WTC11 (cell line): ENCODE data around the gene KHK. TPM values are rescaled to one million over a fixed set of nuclear protein-coding genes. Genes with fewer than 3 reads are reported as not detected.

Source experiments
- ATAC-seq: fragments of 200-7000 bp; cut with Tn5 transposase; 2 replicates; pipeline ENCODE4 v1.10.0; 2021; ENCODE audit warnings: mild to moderate bottlenecking, moderate library complexity
- CTCF ChIA-PET: fragments of 300-600 bp; sonication (Branson Sonifier 250); formaldehyde crosslinking; loops from one replicate; lab custom pipeline; 2021; ENCODE audit warnings: antibody characterized with exemption; lab: Charles Lee
- POLR2A ChIA-PET: fragments of 350-600 bp; sonication (Branson Sonifier 250); formaldehyde crosslinking; loops from one replicate; lab custom pipeline; 2021; ENCODE audit warnings: antibody characterized with exemption; lab: Charles Lee
- DNase-seq: peaks from one replicate; pipeline ENCODE4 v3.0.0; 2021; ENCODE audit warnings: low spot score
- H3K27ac Mint-ChIP-seq: 2 replicates; pipeline ENCODE4 v1.8.0; 2021; ENCODE audit warnings: mixed read lengths
- H3K27me3 Mint-ChIP-seq: 2 replicates; pipeline ENCODE4 v1.8.0; 2021; ENCODE audit warnings: low read depth, mild to moderate bottlenecking, moderate library complexity, mixed read lengths
- H3K36me3 Mint-ChIP-seq: 2 replicates; pipeline ENCODE4 v1.8.0; 2021; ENCODE audit warnings: mixed read lengths
- H3K4me1 Mint-ChIP-seq: 2 replicates; pipeline ENCODE4 v1.8.0; 2022; ENCODE audit warnings: mixed read lengths
- H3K4me3 Mint-ChIP-seq: 2 replicates; pipeline ENCODE4 v1.8.0; 2021; ENCODE audit warnings: mild to moderate bottlenecking, moderate library complexity, mixed read lengths
- H3K9me3 Mint-ChIP-seq: 2 replicates; pipeline ENCODE4 v1.8.0; 2021; ENCODE audit warnings: mixed read lengths
- ARID4B ChIP-seq: sonication (generic); formaldehyde crosslinking; IDR thresholded peaks from 2 replicates; pipeline ENCODE4 v1.8.0; 2023; ENCODE audit warnings: missing genetic modification reagents, mild to moderate bottlenecking, borderline replicate concordance
- CREB1 ChIP-seq: sonication (generic); formaldehyde crosslinking; IDR thresholded peaks from 2 replicates; pipeline ENCODE4 v1.8.0; 2023; ENCODE audit warnings: mild to moderate bottlenecking, missing genetic modification reagents
- E2F1 ChIP-seq: sonication (generic); formaldehyde crosslinking; IDR thresholded peaks from 2 replicates; pipeline ENCODE4 v1.8.0; 2022; ENCODE audit warnings: mild to moderate bottlenecking, missing genetic modification reagents
- E2F4 ChIP-seq: sonication (generic); formaldehyde crosslinking; IDR thresholded peaks from 2 replicates; pipeline ENCODE4 v1.8.1; 2022; ENCODE audit warnings: low read depth, mild to moderate bottlenecking, moderate library complexity, missing genetic modification reagents, borderline replicate concordance
- ESRRA ChIP-seq: sonication (generic); formaldehyde crosslinking; IDR thresholded peaks from 2 replicates; pipeline ENCODE4 v1.8.1; 2022; ENCODE audit warnings: mild to moderate bottlenecking, missing genetic modification reagents, borderline replicate concordance
- GABPB1 ChIP-seq: sonication (generic); formaldehyde crosslinking; IDR thresholded peaks from 2 replicates; pipeline ENCODE4 v1.8.1; 2023; ENCODE audit warnings: mild to moderate bottlenecking, missing genetic modification reagents
- HMGA2 ChIP-seq: fragments of 250-450 bp; sonication (Bioruptor Pico); IDR thresholded peaks from 2 replicates; pipeline ENCODE4 v1.4.0; 2021; ENCODE audit warnings: mild to moderate bottlenecking, moderate library complexity
- RELA ChIP-seq: sonication (generic); formaldehyde crosslinking; IDR thresholded peaks from 2 replicates; pipeline ENCODE4 v1.8.1; 2022; ENCODE audit warnings: missing genetic modification reagents, mild to moderate bottlenecking, borderline replicate concordance
- RORB ChIP-seq: fragments of 250-450 bp; sonication (Bioruptor Pico); IDR thresholded peaks from 2 replicates; pipeline ENCODE4 v1.9.0; 2021; ENCODE audit warnings: mild to moderate bottlenecking
- USF1 ChIP-seq: sonication (generic); formaldehyde crosslinking; IDR thresholded peaks from 2 replicates; pipeline ENCODE4 v1.8.0; 2022; ENCODE audit warnings: mild to moderate bottlenecking, missing genetic modification reagents
- ZNF121 ChIP-seq: sonication (generic); formaldehyde crosslinking; IDR thresholded peaks from 2 replicates; pipeline ENCODE4 v1.8.0; 2023; ENCODE audit warnings: missing genetic modification reagents
- ZNF219 ChIP-seq: sonication (generic); formaldehyde crosslinking; IDR thresholded peaks from 2 replicates; pipeline ENCODE4 v1.8.0; 2023; ENCODE audit warnings: missing genetic modification reagents, mild to moderate bottlenecking, borderline replicate concordance
- ZNF232 ChIP-seq: sonication (generic); formaldehyde crosslinking; IDR thresholded peaks from 2 replicates; pipeline ENCODE4 v1.8.0; 2022; ENCODE audit warnings: mild to moderate bottlenecking, missing genetic modification reagents
- ZNF263 ChIP-seq: sonication (generic); formaldehyde crosslinking; IDR thresholded peaks from 2 replicates; pipeline ENCODE4 v1.8.1; 2022; ENCODE audit warnings: low read depth, mild to moderate bottlenecking, moderate library complexity, missing genetic modification reagents
- ZNF425 ChIP-seq: fragments of 250-450 bp; sonication (Bioruptor Pico); conservative IDR thresholded peaks from 2 replicates; pipeline ENCODE4 v1.9.0; 2021; ENCODE audit warnings: mild to moderate bottlenecking
- ZNF512 ChIP-seq: sonication (generic); formaldehyde crosslinking; IDR thresholded peaks from 2 replicates; pipeline ENCODE4 v1.8.1; 2022; ENCODE audit warnings: missing genetic modification reagents, borderline replicate concordance
- total RNA-seq: library from RNA; stranded (reverse); gene quantifications from 3 replicates; pipeline ENCODE4 v1.2.3, GENCODE V29; 2021

KHK gene
- total RNA-seq, 1 experiment from 2014 or later, result 17.4 TPM

GRCh38 chr2:27038012-27038411 lies 48.6 kb upstream of the KHK start:
- ChIA-PET CTCF (interaction anchor here (2.4 to 2.8 kb wide), 2 partner anchors 13 to 76 kb away, joined by 10 read pairs; no protein-coding TSS in a partner anchor), POLR2A (interaction anchor here (1.4 kb wide), 1 partner anchor 33 kb away, joined by 3 read pairs; the partner anchor contains the start of gene OST4)
- Mint-ChIP-seq H3K27ac (no peak overlapping the region), H3K36me3 (peaks cover 50% of the 10 kb centered on the region), H3K4me1 (peaks cover 11% of the 10 kb centered on the region), H3K9me3 (no peaks in the 10 kb centered on the region), H3K4me3 (no peak overlapping the region), H3K27me3 (no peaks in the 10 kb centered on the region)
- ATAC-seq (no peak), DNase-seq (no peak)
- TF ChIP-seq RELA (CRISPR knock-in tag) (no peak), CREB1 (no peak), ESRRA (no peak), GABPB1 (CRISPR knock-in tag) (no peak), ZNF263 (CRISPR knock-in tag) (no peak), E2F4 (CRISPR knock-in tag) (no peak), E2F1 (CRISPR knock-in tag) (no peak), ZNF425 (no peak), ARID4B (no peak), HMGA2 (no peak), ZNF232 (no peak), USF1 (CRISPR knock-in tag) (no peak), ZNF121 (CRISPR knock-in tag) (no peak), RORB (CRISPR knock-in tag) (no peak), ZNF219 (CRISPR knock-in tag) (no peak), ZNF512 (CRISPR knock-in tag) (no peak)
